Endothelial cell (in vitro differentiated cells): ENCODE measurements around the gene SPOCK1. TPM values are rescaled to one million over a fixed set of nuclear protein-coding genes. Genes with fewer than 3 reads are reported as not detected.

Experiments used
- DNase-seq: peaks from one replicate; pipeline ENCODE4 v3.0.0; 2021; ENCODE audit warnings: low spot score
- H3K27ac Mint-ChIP-seq: one replicate; pipeline ENCODE4 v1.8.0; 2021; ENCODE audit warnings: mixed read lengths, inconsistent platforms; ENCODE audit not compliant: unreplicated experiment
- H3K27me3 Mint-ChIP-seq: one replicate; pipeline ENCODE4 v1.8.0; 2021; ENCODE audit warnings: mild to moderate bottlenecking, moderate library complexity, mixed read lengths, inconsistent platforms; ENCODE audit not compliant: unreplicated experiment
- H3K36me3 Mint-ChIP-seq: one replicate; pipeline ENCODE4 v1.8.0; 2021; ENCODE audit warnings: mild to moderate bottlenecking, low read depth, mixed read lengths, inconsistent platforms; ENCODE audit not compliant: unreplicated experiment
- H3K4me1 Mint-ChIP-seq: one replicate; pipeline ENCODE4 v1.8.0; 2021; ENCODE audit warnings: mild to moderate bottlenecking, mixed read lengths, inconsistent platforms; ENCODE audit not compliant: unreplicated experiment
- H3K4me3 Mint-ChIP-seq: one replicate; pipeline ENCODE4 v1.8.0; 2021; ENCODE audit warnings: mild to moderate bottlenecking, mixed read lengths, inconsistent platforms; ENCODE audit not compliant: unreplicated experiment
- H3K9me3 Mint-ChIP-seq: one replicate; pipeline ENCODE4 v1.8.0; 2021; ENCODE audit warnings: mixed read lengths, inconsistent platforms; ENCODE audit not compliant: unreplicated experiment
- CTCF ChIP-seq: fragments of 200-600 bp; sonication (generic); IDR thresholded peaks from one replicate; pipeline ENCODE4 v1.5.0; 2021; ENCODE audit warnings: antibody characterized with exemption; ENCODE audit not compliant: unreplicated experiment
- total RNA-seq: library from RNA; stranded (reverse); fragmentation: NEBNext Ultra II Directional; extraction: Animal tissue kit (Norgen Biotek cat#: 25700); gene quantifications from one replicate; pipeline ENCODE4 v1.2.1, GENCODE V29; 2021; ENCODE audit not compliant: unreplicated experiment

The SPOCK1 gene
- total RNA-seq, 1 donor from 2014 or later: 8.7 TPM

- no peak for DNase-seq
- H3K27me3 Mint-ChIP-seq: peaks cover 5% of the 10 kb centered on the region
- H3K36me3 Mint-ChIP-seq: no peaks in the 10 kb centered on the region
- no peaks in the 10 kb centered on the region for H3K9me3 Mint-ChIP-seq
- H3K4me1 Mint-ChIP-seq: no peaks in the 10 kb centered on the region
- no peak for TF ChIP-seq CTCF
- no peak overlapping the region for H3K4me3 Mint-ChIP-seq
- no peak overlapping the region for H3K27ac Mint-ChIP-seq
Observed at GRCh38 chr5:137465930-137466329, 33.2 kb downstream of the SPOCK1 start.

GRCh38 chr5:137462816-137463520, 36.2 kb downstream of the SPOCK1 start:
- Mint-ChIP-seq H3K4me3 (no peak overlapping the region), H3K4me1 (no peaks in the 10 kb centered on the region), H3K27ac (no peak overlapping the region), H3K36me3 (no peaks in the 10 kb centered on the region), H3K9me3 (no peaks in the 10 kb centered on the region), H3K27me3 (peaks cover 2% of the 10 kb centered on the region)
- DNase-seq: no peak
- TF ChIP-seq CTCF: no peak

GRCh38 chr5:137462265-137462590, 36.9 kb downstream of the SPOCK1 start:
- no peaks in the 10 kb centered on the region for H3K4me1 Mint-ChIP-seq
- no peaks in the 10 kb centered on the region for H3K9me3 Mint-ChIP-seq
- no peak for DNase-seq
- no peaks in the 10 kb centered on the region for H3K27me3 Mint-ChIP-seq
- no peak for TF ChIP-seq CTCF
- no peaks in the 10 kb centered on the region for H3K36me3 Mint-ChIP-seq
- H3K4me3 Mint-ChIP-seq: no peak overlapping the region
- no peak overlapping the region for H3K27ac Mint-ChIP-seq

- TF ChIP-seq CTCF: no peak
- DNase-seq: no peak
- no peaks in the 10 kb centered on the region for H3K27me3 Mint-ChIP-seq
Observed at GRCh38 chr5:137461391-137462264, 37.5 kb downstream of the SPOCK1 start.

GRCh38 chr5:137454671-137455070, 44.5 kb downstream of the SPOCK1 start:
- DNase-seq: no peak
- Mint-ChIP-seq H3K27me3 (no peaks in the 10 kb centered on the region), H3K4me1 (no peaks in the 10 kb centered on the region), H3K4me3 (no peak overlapping the region), H3K36me3 (no peaks in the 10 kb centered on the region), H3K27ac (no peak overlapping the region), H3K9me3 (no peaks in the 10 kb centered on the region)
- TF ChIP-seq CTCF: no peak

More at GRCh38 chr5:137461391-137462264, 37.5 kb downstream of the SPOCK1 start:
- no peaks in the 10 kb centered on the region for H3K36me3 Mint-ChIP-seq
- no peaks in the 10 kb centered on the region for H3K4me1 Mint-ChIP-seq
- H3K4me3 Mint-ChIP-seq: no peak overlapping the region
- H3K27ac Mint-ChIP-seq: no peak overlapping the region
- H3K9me3 Mint-ChIP-seq: no peaks in the 10 kb centered on the region
